H1 (cell line): ENCODE results near the gene CCDC28A. TPM values are rescaled to one million over a fixed set of nuclear protein-coding genes. Genes with fewer than 3 reads are reported as not detected.

Experiments used
- CTBP2 ChIP-seq: IDR thresholded peaks from 2 replicates; pipeline ENCODE4 v1.7.0; 2011; ENCODE audit warnings: borderline replicate concordance, mild to moderate bottlenecking, moderate library complexity, mixed read lengths, low read length; ENCODE audit not compliant: insufficient read depth, insufficient read length
- JUND ChIP-seq: IDR thresholded peaks from 2 replicates; pipeline ENCODE4 v1.6.1; 2011; ENCODE audit warnings: mild to moderate bottlenecking, improper control_type of control experiment, low read length
- TBP ChIP-seq: IDR thresholded peaks from 2 replicates; pipeline ENCODE4 v1.6.1; 2011; ENCODE audit warnings: low read depth, low read length, improper control_type of control experiment
- ZNF274 ChIP-seq: IDR thresholded peaks from 2 replicates; pipeline ENCODE4 v1.7.0; 2012; ENCODE audit warnings: low read length, borderline replicate concordance; ENCODE audit errors: extremely low read depth
- polyA plus RNA-seq, 7 experiments: library from polyadenylated mRNA; depleted of rRNA in 3 of 7; stranded (reverse) in 5 of 7; unstranded in 2 of 7; fragments of >200 nt in 5 of 7; fragments of 200-250 nt in 2 of 7; gene quantifications; 1 replicate in 5 of 7; 2 replicates in 1 of 7; 4 replicates in 1 of 7; pipeline versions ENCODE4 v1.2.1 to v1.2.3, GENCODE V29; 2011 to 2013; ENCODE audit warnings: missing spikeins in 2 of 7, mixed read lengths in 2 of 7
- total RNA-seq: library from RNA; stranded (reverse); fragmentation: NEBNext Ultra II Directional; extraction: Animal tissue kit (Norgen Biotek cat#: 25700); gene quantifications from 2 replicates; pipeline ENCODE4 v1.2.1, GENCODE V29; 2021
- TF ChIP-seq, protein P1 (sequence below): IDR thresholded peaks from 2 replicates; pipeline ENCODE4 v1.6.1; 2012; ENCODE audit warnings: low read length, inconsistent platforms

The CCDC28A gene
- total and polyA plus RNA-seq, 2 of the 8 experiments (the other 6 are each of a cell fraction or from before 2014, with no cell fraction given) = 9.6 to 12.1 TPM

DNA sequence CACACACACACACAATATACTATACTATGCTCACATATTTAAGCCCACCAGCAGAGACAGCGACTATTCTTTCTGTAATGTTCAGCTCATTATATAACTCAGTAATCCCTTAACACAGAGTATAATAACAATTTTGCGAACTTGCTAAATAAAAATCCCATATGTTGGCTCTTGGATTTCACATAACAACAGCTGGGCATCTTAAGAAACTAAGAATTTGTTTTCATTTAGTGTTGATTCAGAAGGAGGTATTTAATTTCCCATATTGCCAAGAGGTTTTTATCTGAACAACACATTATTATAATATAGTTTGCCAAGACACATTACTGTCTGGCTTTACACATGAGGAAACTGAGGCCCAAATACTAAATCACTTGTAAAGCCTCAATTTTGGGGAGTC lies 29.8 kb downstream of the CCDC28A start (continued):
- TF ChIP-seq, protein P1, sequence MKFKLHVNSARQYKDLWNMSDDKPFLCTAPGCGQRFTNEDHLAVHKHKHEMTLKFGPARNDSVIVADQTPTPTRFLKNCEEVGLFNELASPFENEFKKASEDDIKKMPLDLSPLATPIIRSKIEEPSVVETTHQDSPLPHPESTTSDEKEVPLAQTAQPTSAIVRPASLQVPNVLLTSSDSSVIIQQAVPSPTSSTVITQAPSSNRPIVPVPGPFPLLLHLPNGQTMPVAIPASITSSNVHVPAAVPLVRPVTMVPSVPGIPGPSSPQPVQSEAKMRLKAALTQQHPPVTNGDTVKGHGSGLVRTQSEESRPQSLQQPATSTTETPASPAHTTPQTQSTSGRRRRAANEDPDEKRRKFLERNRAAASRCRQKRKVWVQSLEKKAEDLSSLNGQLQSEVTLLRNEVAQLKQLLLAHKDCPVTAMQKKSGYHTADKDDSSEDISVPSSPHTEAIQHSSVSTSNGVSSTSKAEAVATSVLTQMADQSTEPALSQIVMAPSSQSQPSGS = no peak
- no peak for TF ChIP-seq CTBP2
- no peak for TF ChIP-seq JUND
- no peak for TF ChIP-seq ZNF274
- TF ChIP-seq TBP = no peak
